ENCODE results near the gene CCDC172.

Gene CCDC172

DNA sequence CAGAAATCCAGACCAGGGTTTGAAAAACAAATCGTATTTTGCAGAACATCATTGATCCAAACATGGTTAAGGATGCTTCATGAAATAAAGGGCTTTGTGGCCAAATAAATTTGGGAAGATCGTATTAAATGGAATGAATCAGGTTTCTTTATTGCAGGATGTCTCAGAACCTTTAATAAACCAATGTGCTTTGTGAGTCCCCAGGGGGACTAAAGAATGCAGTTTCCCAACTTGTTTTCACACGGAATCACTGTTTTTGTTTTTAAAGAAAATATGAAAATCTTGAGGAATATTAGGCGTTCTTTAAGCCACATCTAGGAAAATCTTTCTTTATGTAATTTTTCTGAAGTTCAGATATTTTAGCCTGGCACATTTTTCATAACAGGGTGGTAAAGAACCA is 16.8 kb upstream of the CCDC172 start:
- H3K9me3 Mint-ChIP-seq, result peaks cover 11% of the 10 kb centered on the region
- DNase-seq (ENCODE audit: low spot score in 2 of 2), result no peak

DNA sequence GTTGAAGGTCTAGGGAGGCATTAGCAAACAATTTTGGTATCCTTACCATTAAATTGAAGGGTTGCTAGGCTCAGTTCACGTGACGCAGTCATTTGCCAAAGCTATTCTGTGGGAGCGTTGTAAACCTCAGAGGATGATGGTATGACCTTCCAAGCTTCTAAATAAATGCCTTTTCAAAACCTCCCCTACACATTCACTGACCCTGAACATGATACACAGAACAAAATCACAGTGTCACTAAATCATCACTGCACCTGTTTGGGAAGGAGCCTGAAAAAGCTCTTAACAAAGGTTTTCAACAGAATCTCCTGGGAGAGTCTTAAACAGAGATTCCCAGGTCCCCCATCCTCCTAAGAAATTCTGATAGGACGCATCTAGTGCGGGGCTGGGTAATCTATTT is 13.2 kb upstream of the CCDC172 start:
- Mint-ChIP-seq H3K4me1 (no peaks in the 10 kb centered on the region), H3K36me3 (ENCODE audit: insufficient read depth) (no peaks in the 10 kb centered on the region), H3K27me3 (no peaks in the 10 kb centered on the region), H3K9me3 (peaks cover 13% of the 10 kb centered on the region), H3K4me3 (no peak overlapping the region), H3K27ac (ENCODE audit: low read depth) (no peak overlapping the region)
- DNase-seq (ENCODE audit: low spot score in 2 of 2), result no peak
- no peak for ATAC-seq (replicated peaks; ENCODE audit: extremely low read depth, poor library complexity, severe bottlenecking)

More for the DNA sequence above, 16.8 kb upstream of the CCDC172 start:
- Mint-ChIP-seq H3K4me1 (no peaks in the 10 kb centered on the region), H3K27me3 (no peaks in the 10 kb centered on the region), H3K27ac (ENCODE audit: low read depth) (no peak overlapping the region), H3K36me3 (ENCODE audit: insufficient read depth) (no peaks in the 10 kb centered on the region), H3K4me3 (no peak overlapping the region)
- ATAC-seq (replicated peaks; ENCODE audit: extremely low read depth, poor library complexity, severe bottlenecking), result no peak

GRCh38 chr10:116311706-116312490 is 12.3 kb upstream of the CCDC172 start:
- H3K27me3 Mint-ChIP-seq, result no peaks in the 10 kb centered on the region
- no peaks in the 10 kb centered on the region for H3K4me1 Mint-ChIP-seq
- H3K9me3 Mint-ChIP-seq, result peaks cover 13% of the 10 kb centered on the region
- no peaks in the 10 kb centered on the region for H3K36me3 Mint-ChIP-seq (ENCODE audit: insufficient read depth)
- H3K4me3 Mint-ChIP-seq, result no peak overlapping the region
- no peak for ATAC-seq (replicated peaks; ENCODE audit: extremely low read depth, poor library complexity, severe bottlenecking)
- DNase-seq (ENCODE audit: low spot score in 2 of 2), result no peak
- H3K27ac Mint-ChIP-seq (ENCODE audit: low read depth), result no peak overlapping the region

DNA sequence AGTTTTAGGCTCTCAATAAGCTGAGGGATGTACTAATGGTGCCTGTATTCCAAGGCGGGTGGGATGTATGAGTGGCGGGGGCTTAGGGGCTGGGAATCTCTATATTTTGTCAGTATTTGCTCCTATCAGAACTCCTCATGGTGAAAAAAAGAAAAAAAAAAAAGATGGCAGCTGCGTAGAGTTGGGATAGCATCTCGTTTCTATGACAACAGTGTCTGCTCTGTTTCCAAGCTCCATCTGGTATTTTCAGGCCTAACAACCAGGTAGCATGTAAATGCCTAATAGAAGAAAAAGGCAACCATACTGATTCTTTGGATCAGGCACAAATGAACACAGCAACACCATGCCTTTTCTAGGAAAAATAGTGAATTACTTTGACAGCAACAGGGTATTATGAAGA is 11.7 kb upstream of the CCDC172 start:
- DNase-seq (ENCODE audit: low spot score in 2 of 2), result no peak
- Mint-ChIP-seq H3K9me3 (peaks cover 13% of the 10 kb centered on the region), H3K27me3 (no peaks in the 10 kb centered on the region), H3K36me3 (ENCODE audit: insufficient read depth) (no peaks in the 10 kb centered on the region), H3K4me1 (no peaks in the 10 kb centered on the region), H3K27ac (ENCODE audit: low read depth) (no peak overlapping the region), H3K4me3 (no peak overlapping the region)
- ATAC-seq (replicated peaks; ENCODE audit: extremely low read depth, poor library complexity, severe bottlenecking), result no peak

DNA sequence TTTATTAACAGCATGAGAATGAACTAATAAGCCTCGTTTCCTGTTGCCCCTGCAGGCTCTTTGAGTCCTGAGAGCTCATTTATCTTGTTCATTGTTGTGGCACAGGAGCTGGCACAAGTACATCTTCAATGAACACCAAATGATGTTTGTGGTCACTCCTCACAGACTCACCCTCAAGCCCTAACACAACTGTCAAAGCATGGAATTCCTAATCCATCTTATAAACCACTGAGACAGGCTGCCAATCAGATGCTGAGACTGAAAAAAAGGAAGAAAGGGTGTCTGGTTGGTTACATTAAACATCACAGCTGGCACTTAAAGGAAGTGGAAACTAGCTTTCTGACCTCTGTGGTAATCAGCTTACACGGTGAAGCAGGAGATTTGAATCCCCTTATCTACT is 7.7 kb upstream of the CCDC172 start:
- Mint-ChIP-seq H3K4me1 (no peaks in the 10 kb centered on the region), H3K9me3 (peaks cover 10% of the 10 kb centered on the region), H3K4me3 (no peak overlapping the region), H3K27ac (ENCODE audit: low read depth) (no peak overlapping the region), H3K27me3 (no peaks in the 10 kb centered on the region), H3K36me3 (ENCODE audit: insufficient read depth) (no peaks in the 10 kb centered on the region)
- no peak for DNase-seq (ENCODE audit: low spot score in 2 of 2)
- ATAC-seq (replicated peaks; ENCODE audit: extremely low read depth, poor library complexity, severe bottlenecking), result no peak

DNA sequence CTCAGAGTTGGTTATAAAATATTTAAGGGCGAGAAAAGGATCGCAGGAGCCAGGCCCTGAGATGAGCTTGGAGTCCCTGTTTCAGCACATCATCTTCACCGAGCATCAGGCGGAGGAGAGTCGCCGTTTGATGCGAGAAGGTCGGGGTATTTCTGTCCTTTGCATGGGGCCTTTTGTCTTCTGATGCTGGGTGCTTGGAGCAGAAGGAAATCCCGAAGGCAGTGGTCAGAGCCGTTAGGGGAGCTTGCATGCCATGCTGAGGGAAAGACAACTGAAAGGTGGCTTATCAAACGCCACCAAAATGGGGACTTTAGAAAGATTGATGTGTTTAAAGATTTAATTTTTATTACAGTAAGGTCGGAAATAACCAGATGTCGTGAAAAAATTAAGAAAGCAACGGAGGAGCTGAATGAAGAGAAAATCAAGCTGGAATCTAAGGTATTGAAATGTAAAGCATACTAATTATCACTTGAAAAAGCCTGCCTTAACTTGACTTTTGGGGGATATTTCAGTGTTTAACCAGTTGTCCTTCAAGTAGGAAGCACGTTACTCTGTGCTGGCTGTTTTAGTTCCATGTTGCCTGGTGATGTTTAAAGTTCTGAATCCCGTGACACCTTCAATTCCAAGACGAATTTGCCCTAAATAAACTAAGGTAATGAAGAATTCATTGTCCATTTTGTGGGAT is 845 bp downstream of the CCDC172 start:
- ATAC-seq (replicated peaks; ENCODE audit: extremely low read depth, poor library complexity, severe bottlenecking), result no peak
- H3K9me3 Mint-ChIP-seq, result no peaks in the 10 kb centered on the region
- no peaks in the 10 kb centered on the region for H3K4me1 Mint-ChIP-seq
- no peak overlapping the region for H3K4me3 Mint-ChIP-seq
- H3K27ac Mint-ChIP-seq (ENCODE audit: low read depth), result no peak overlapping the region
- H3K36me3 Mint-ChIP-seq (ENCODE audit: insufficient read depth), result no peaks in the 10 kb centered on the region
- H3K27me3 Mint-ChIP-seq, result no peaks in the 10 kb centered on the region
- no peak for DNase-seq (ENCODE audit: low spot score in 2 of 2)

GRCh38 chr10:116325987-116326386 is 1.7 kb downstream of the CCDC172 start:
- no peak for DNase-seq (ENCODE audit: low spot score in 2 of 2)
- H3K36me3 Mint-ChIP-seq (ENCODE audit: insufficient read depth), result no peaks in the 10 kb centered on the region
- no peaks in the 10 kb centered on the region for H3K27me3 Mint-ChIP-seq
- H3K4me3 Mint-ChIP-seq, result no peak overlapping the region
- H3K4me1 Mint-ChIP-seq, result no peaks in the 10 kb centered on the region
- no peaks in the 10 kb centered on the region for H3K9me3 Mint-ChIP-seq
- no peak for ATAC-seq (replicated peaks; ENCODE audit: extremely low read depth, poor library complexity, severe bottlenecking)
- no peak overlapping the region for H3K27ac Mint-ChIP-seq (ENCODE audit: low read depth)

DNA sequence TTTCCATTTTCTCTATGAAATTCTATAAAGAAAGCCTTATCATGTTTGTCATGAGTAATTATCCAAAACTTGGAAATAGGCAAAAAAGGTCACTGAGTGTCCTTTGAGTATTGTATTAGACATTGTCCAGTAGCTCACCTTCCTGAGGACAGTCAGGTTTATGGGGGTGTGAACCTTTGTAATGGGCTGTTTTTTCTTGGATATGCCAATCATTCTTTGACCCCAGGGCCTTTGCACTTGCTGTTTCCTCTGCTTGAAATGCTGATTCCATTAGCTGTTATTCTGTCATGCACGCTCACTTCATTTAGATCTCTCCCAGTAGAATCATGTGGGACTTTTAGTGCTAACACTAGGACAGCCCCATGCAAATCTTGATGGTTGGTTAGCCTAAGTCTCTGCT is 4.9 kb downstream of the CCDC172 start:
- no peak overlapping the region for H3K4me3 Mint-ChIP-seq
- no peaks in the 10 kb centered on the region for H3K4me1 Mint-ChIP-seq
- ATAC-seq (replicated peaks; ENCODE audit: extremely low read depth, poor library complexity, severe bottlenecking), result no peak
- no peaks in the 10 kb centered on the region for H3K27me3 Mint-ChIP-seq
- DNase-seq (ENCODE audit: low spot score in 2 of 2), result no peak
- no peak overlapping the region for H3K27ac Mint-ChIP-seq (ENCODE audit: low read depth)
- no peaks in the 10 kb centered on the region for H3K36me3 Mint-ChIP-seq (ENCODE audit: insufficient read depth)
- peaks cover 5% of the 10 kb centered on the region for H3K9me3 Mint-ChIP-seq

GRCh38 chr10:116331815-116332214 is 7.6 kb downstream of the CCDC172 start:
- Mint-ChIP-seq H3K9me3 (peaks cover 5% of the 10 kb centered on the region), H3K4me3 (no peak overlapping the region), H3K27me3 (no peaks in the 10 kb centered on the region), H3K4me1 (no peaks in the 10 kb centered on the region), H3K36me3 (ENCODE audit: insufficient read depth) (no peaks in the 10 kb centered on the region), H3K27ac (ENCODE audit: low read depth) (no peak overlapping the region)
- DNase-seq (ENCODE audit: low spot score in 2 of 2) (no peak), ATAC-seq (replicated peaks; ENCODE audit: extremely low read depth, poor library complexity, severe bottlenecking) (no peak)

GRCh38 chr10:116336866-116337265 is 12.6 kb downstream of the CCDC172 start:
- H3K27ac Mint-ChIP-seq (ENCODE audit: low read depth), result no peak overlapping the region
- no peaks in the 10 kb centered on the region for H3K27me3 Mint-ChIP-seq
- no peak overlapping the region for H3K4me3 Mint-ChIP-seq
- H3K4me1 Mint-ChIP-seq, result no peaks in the 10 kb centered on the region
- ATAC-seq (replicated peaks; ENCODE audit: extremely low read depth, poor library complexity, severe bottlenecking) (no peak), DNase-seq (ENCODE audit: low spot score in 2 of 2) (no peak)
- no peaks in the 10 kb centered on the region for H3K9me3 Mint-ChIP-seq
- no peaks in the 10 kb centered on the region for H3K36me3 Mint-ChIP-seq (ENCODE audit: insufficient read depth)

GRCh38 chr10:116352125-116352524 is 27.9 kb downstream of the CCDC172 start:
- ATAC-seq (replicated peaks; ENCODE audit: extremely low read depth, poor library complexity, severe bottlenecking), result no peak
- Mint-ChIP-seq H3K27ac (ENCODE audit: low read depth) (no peak overlapping the region), H3K4me3 (no peak overlapping the region), H3K4me1 (no peaks in the 10 kb centered on the region), H3K27me3 (no peaks in the 10 kb centered on the region), H3K36me3 (ENCODE audit: insufficient read depth) (no peaks in the 10 kb centered on the region), H3K9me3 (peaks cover 20% of the 10 kb centered on the region)
- no peak for DNase-seq (ENCODE audit: low spot score in 2 of 2)

DNA sequence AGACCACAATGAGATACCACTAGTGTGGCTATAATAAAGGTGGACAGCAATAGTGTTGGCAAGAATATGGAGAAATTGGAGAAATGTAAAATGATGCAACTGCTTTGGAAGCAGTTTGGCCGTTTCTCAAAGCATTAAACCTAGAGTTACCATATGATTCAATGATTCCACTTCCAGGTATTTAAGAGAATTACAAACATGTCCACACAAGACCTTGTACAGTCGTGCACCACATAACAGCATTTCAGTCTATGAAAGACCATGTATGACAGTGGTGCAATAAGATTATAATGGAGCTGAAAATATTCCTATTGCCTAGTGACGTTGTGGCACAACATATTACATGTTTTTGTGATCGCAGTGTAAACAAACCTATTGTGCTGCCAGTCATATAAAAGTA is 29.6 kb downstream of the CCDC172 start:
- H3K4me3 Mint-ChIP-seq, result no peak overlapping the region
- H3K4me1 Mint-ChIP-seq, result no peaks in the 10 kb centered on the region
- H3K27ac Mint-ChIP-seq (ENCODE audit: low read depth), result no peak overlapping the region
- H3K9me3 Mint-ChIP-seq, result peaks cover 16% of the 10 kb centered on the region
- ATAC-seq (replicated peaks; ENCODE audit: extremely low read depth, poor library complexity, severe bottlenecking), result no peak
- H3K27me3 Mint-ChIP-seq, result no peaks in the 10 kb centered on the region
- no peak for DNase-seq (ENCODE audit: low spot score in 2 of 2)
- H3K36me3 Mint-ChIP-seq (ENCODE audit: insufficient read depth), result no peaks in the 10 kb centered on the region

DNA sequence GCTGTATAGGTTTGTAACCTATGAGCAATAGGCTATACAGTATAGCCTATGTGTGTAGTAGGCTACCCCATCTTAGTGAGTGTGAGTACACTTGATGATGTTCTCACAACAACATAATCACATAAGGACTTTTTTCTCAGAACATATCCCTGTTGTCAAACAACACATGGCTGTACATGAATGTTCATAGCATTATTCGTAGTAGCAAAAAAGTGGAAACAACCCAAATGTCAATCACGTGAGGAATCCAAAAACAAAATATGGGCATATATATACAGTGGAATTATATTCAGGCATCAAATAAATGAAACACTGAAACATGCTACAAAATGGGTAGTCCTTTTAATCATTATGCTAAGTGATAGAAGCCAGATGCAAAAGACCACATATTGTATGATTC is 31.1 kb downstream of the CCDC172 start:
- Mint-ChIP-seq H3K4me1 (no peaks in the 10 kb centered on the region), H3K9me3 (peaks cover 11% of the 10 kb centered on the region), H3K36me3 (ENCODE audit: insufficient read depth) (no peaks in the 10 kb centered on the region), H3K4me3 (no peak overlapping the region), H3K27me3 (no peaks in the 10 kb centered on the region), H3K27ac (ENCODE audit: low read depth) (no peak overlapping the region)
- no peak for ATAC-seq (replicated peaks; ENCODE audit: extremely low read depth, poor library complexity, severe bottlenecking)
- DNase-seq (ENCODE audit: low spot score in 2 of 2), result no peak
